NOMO-1 treated with dmso at 0.1 percent for 144 hours (cell line): ENCODE data around the gene POLR2C.

ENCODE experiments used
- DNase-seq: peaks from one replicate; lab custom pipeline; 2025; ENCODE audit not compliant: unreplicated experiment; lab: John Stamatoyannopoulos, UW

The POLR2C gene

GRCh38 chr16:57517397-57518367 lies 55.2 kb downstream of the POLR2C start:
- no peak for DNase-seq

- no peak for DNase-seq
Observed at GRCh38 chr16:57518520-57518919, 56.0 kb downstream of the POLR2C start.

- no peak for DNase-seq
Observed at GRCh38 chr16:57518922-57519321, 56.4 kb downstream of the POLR2C start.

- no peak for DNase-seq
Observed at GRCh38 chr16:57519796-57520360, 57.4 kb downstream of the POLR2C start.
